Stimulated activated CD4-positive, alpha-beta T cell treated with anti-CD3 and anti-CD28 coated beads, TNF-alpha, amount 100 ng/mL, for 4 hours (primary cell): Measurements from ENCODE around the gene HYPK.

ENCODE experiments used
- DNase-seq, 3 experiments: peaks; one replicate each; pipeline ENCODE4 v3.0.0-alpha.2; 2020; ENCODE audit warnings: low read depth in 3 of 3

Gene HYPK

GRCh38 chr15:43800286-43801141 lies at the start of gene HYPK:
HYPK (plus strand) TSS chr15:43800599; CDS start chr15:43800623, 24 bp downstream.
- DNase-seq, result peak; percentile 85 to 89 (median 88)

- DNase-seq, result no peak
These were observed 48.5 kb upstream of the HYPK start for GRCh38 chr15:43751885-43752284.

- no peak for DNase-seq
These were observed 37.6 kb upstream of the HYPK start for GRCh38 chr15:43762824-43763223.

- DNase-seq, result no peak
These were observed 36.5 kb upstream of the HYPK start for GRCh38 chr15:43763819-43764446.

GRCh38 chr15:43769584-43770228 lies 30.7 kb upstream of the HYPK start:
- DNase-seq, result peak in 1 of 3 experiments; percentile 37

- DNase-seq, result no peak
These were observed 28.6 kb upstream of the HYPK start for GRCh38 chr15:43771816-43772215.

- DNase-seq, result no peak
These were observed 27.8 kb upstream of the HYPK start for GRCh38 chr15:43772624-43773023.

GRCh38 chr15:43774062-43774461 lies 26.3 kb upstream of the HYPK start:
- DNase-seq, result no peak

- no peak for DNase-seq
These were observed 24.9 kb upstream of the HYPK start for GRCh38 chr15:43775411-43775965.

- DNase-seq, result no peak
These were observed 24.2 kb upstream of the HYPK start for GRCh38 chr15:43776101-43776717.

- DNase-seq, result peak; percentile 58 to 69 (median 65)
These were observed 23.6 kb upstream of the HYPK start, which contains the start of gene ELL3 for GRCh38 chr15:43776718-43777266. ELL3 (minus strand) TSS chr15:43776966; CDS start chr15:43776901, 65 bp downstream.

- peak; percentile 56 to 71 (median 67) for DNase-seq
These were observed 23.0 kb upstream of the HYPK start for GRCh38 chr15:43777267-43777914.

- no peak for DNase-seq
These were observed 21.4 kb upstream of the HYPK start for GRCh38 chr15:43779016-43779415.

GRCh38 chr15:43789409-43789808 lies 11.0 kb upstream of the HYPK start:
- DNase-seq, result no peak

- peak; percentile 99 to 100 (median 99) for DNase-seq
These were observed 8.2 kb upstream of the HYPK start, which contains the start of gene SERF2 for GRCh38 chr15:43791993-43792760. SERF2 (plus strand) TSS chr15:43792320; CDS start chr15:43792377, 57 bp downstream.

- no peak for DNase-seq
These were observed 7.5 kb upstream of the HYPK start for GRCh38 chr15:43792761-43793476.

GRCh38 chr15:43793647-43794046 lies 6.8 kb upstream of the HYPK start:
- no peak for DNase-seq

GRCh38 chr15:43794269-43795037 lies 5.9 kb upstream of the HYPK start:
- no peak for DNase-seq
